Measurements from ENCODE around the gene KCNMA1. TPM values are rescaled to one million over a fixed set of nuclear protein-coding genes. Genes with fewer than 3 reads are reported as not detected.

KCNMA1 gene
- total RNA-seq, 4 donors from 2014 or later = 10.1 to 32.6 (median 20.1) TPM

- TF ChIP-seq CTCF (IDR thresholded peaks at IDR 0.05) = no peak
- DNase-seq (ENCODE audit: low spot score) (no peak), ATAC-seq (ENCODE audit: low FRiP score) (no peak)
Measured at GRCh38 chr10:76883596-76883995, 754.0 kb downstream of the KCNMA1 start.

GRCh38 chr10:76882796-76883195, 754.8 kb downstream of the KCNMA1 start:
- TF ChIP-seq CTCF (IDR thresholded peaks at IDR 0.05) = no peak
- ATAC-seq (ENCODE audit: low FRiP score) = no peak
- no peak for DNase-seq (ENCODE audit: low spot score)

GRCh38 chr10:76882245-76882644, 755.4 kb downstream of the KCNMA1 start:
- ATAC-seq (ENCODE audit: low FRiP score) (no peak), DNase-seq (ENCODE audit: low spot score) (no peak)
- TF ChIP-seq CTCF (IDR thresholded peaks at IDR 0.05) = no peak

- no peak for TF ChIP-seq CTCF (IDR thresholded peaks at IDR 0.05)
- no peak for ATAC-seq (ENCODE audit: low FRiP score)
- DNase-seq (ENCODE audit: low spot score) = no peak
Measured at GRCh38 chr10:76881477-76882220, 756.0 kb downstream of the KCNMA1 start.

GRCh38 chr10:76880931-76881330, 756.7 kb downstream of the KCNMA1 start:
- ATAC-seq (ENCODE audit: low FRiP score) (no peak), DNase-seq (ENCODE audit: low spot score) (no peak)
- TF ChIP-seq CTCF (IDR thresholded peaks at IDR 0.05) = no peak

GRCh38 chr10:76879116-76879913, 758.3 kb downstream of the KCNMA1 start:
- DNase-seq (ENCODE audit: low spot score) = no peak
- no peak for ATAC-seq (ENCODE audit: low FRiP score)
- no peak for TF ChIP-seq CTCF (IDR thresholded peaks at IDR 0.05)
